ENCODE results near the gene TSBP1.
"Not testable (repeated sequence)": the region's sequence is repeated elsewhere in the genome, so short reads cannot be mapped to it uniquely, and the experiment has no call there.

The TSBP1 gene

DNA sequence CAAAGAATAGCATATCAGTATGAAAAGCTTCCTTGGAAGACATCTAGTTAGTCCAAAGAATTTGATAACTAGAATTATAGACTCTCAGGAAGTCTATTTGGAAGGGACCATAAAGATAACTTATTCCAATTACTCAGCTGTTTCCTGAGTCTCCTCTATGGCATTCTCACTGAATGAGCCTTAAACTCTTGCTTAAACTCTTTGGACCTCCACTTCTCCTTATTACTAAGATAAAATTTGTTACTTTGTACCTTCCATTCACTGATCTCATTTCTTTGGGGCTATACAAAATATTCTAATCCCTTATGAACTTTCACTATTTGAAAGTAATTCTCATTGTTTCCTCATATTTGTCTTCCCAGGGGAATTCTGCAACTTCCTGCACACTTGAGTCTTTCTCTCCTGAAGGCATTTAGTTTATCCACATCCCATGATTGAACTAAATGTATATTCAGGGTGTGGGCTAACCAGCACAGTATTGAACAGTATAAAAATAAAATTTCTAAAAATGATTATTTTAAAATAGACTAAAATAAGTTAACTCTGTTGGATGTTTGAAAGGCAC is 80.7 kb downstream of the TSBP1 start:
- no peak overlapping the region for H3K4me3 ChIP-seq (ENCODE audit: low read length)
- TF ChIP-seq, protein P1, sequence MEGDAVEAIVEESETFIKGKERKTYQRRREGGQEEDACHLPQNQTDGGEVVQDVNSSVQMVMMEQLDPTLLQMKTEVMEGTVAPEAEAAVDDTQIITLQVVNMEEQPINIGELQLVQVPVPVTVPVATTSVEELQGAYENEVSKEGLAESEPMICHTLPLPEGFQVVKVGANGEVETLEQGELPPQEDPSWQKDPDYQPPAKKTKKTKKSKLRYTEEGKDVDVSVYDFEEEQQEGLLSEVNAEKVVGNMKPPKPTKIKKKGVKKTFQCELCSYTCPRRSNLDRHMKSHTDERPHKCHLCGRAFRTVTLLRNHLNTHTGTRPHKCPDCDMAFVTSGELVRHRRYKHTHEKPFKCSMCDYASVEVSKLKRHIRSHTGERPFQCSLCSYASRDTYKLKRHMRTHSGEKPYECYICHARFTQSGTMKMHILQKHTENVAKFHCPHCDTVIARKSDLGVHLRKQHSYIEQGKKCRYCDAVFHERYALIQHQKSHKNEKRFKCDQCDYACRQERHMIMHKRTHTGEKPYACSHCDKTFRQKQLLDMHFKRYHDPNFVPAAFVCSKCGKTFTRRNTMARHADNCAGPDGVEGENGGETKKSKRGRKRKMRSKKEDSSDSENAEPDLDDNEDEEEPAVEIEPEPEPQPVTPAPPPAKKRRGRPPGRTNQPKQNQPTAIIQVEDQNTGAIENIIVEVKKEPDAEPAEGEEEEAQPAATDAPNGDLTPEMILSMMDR (conservative IDR thresholded peaks at IDR 0.05; ENCODE audit: low read depth, low read length), result no peak
- no peak for DNase-seq (ENCODE audit: low read depth)

GRCh38 chr6:32288426-32288825 is 83.3 kb downstream of the TSBP1 start:
- H3K4me3 ChIP-seq (ENCODE audit: low read length), result no peak overlapping the region
- DNase-seq (ENCODE audit: low read depth), result no peak
- TF ChIP-seq, protein P1 (conservative IDR thresholded peaks at IDR 0.05; ENCODE audit: low read depth, low read length), result no peak

DNA sequence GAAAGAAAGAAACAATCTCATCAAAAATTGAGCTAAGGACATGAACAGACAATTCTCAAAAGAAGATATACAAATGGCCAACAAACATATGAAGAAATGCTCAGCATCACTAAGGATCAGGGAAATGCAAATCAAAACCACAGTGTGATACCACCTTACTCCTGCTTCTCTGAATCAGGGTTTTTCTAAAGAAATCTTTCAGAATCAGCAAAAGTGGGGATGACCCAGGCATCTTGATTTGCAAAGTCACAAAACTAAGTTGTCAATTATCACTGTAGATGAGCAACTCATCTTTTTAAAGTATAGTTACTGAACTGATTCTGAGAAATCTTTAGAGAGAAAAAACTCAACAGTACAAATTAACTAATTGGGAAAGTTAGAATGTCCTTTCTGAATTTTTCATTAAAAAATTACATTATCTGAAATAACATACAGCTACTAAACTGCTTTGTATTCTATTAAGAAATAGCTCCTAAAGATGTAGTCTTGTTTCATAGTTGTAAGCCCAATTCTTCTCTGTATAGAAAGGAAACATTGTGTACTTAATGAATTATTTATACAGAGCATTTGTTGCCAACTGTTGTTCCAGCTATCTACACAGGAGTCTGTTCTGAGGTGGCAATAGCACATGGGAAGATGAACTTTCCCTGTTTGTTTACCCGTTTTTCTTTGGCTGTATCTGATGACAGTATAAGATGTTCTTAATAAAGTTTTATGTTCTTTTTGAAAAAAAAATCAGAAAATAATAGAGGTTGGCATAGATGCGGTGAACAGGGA is 97.7 kb downstream of the TSBP1 start:
- not testable (repeated sequence) for DNase-seq (ENCODE audit: low read depth); H3K4me3 ChIP-seq (ENCODE audit: low read length)

DNA sequence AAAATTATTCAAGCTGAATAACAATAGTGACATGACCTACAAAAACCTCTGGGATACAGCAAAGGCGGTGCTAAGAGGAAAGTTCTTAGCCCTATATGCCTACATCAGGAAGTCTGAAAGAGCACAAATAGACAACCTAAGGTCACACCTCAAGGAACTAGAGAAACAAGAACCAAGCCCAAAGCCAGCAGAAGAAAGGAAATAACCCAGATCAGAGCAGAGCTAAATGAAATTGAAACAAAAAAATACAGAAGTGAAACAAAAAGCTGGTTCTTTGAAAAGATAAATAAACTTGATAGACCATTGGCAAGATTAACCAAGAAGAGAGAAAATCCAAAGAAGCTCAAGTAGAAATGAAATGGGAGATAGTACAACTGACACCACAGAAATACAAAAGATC is 100.3 kb downstream of the TSBP1 start:
- H3K4me3 ChIP-seq (ENCODE audit: low read length), result no peak overlapping the region
- TF ChIP-seq, protein P1 (conservative IDR thresholded peaks at IDR 0.05; ENCODE audit: low read depth, low read length), result no peak
- DNase-seq (ENCODE audit: low read depth), result no peak

DNA sequence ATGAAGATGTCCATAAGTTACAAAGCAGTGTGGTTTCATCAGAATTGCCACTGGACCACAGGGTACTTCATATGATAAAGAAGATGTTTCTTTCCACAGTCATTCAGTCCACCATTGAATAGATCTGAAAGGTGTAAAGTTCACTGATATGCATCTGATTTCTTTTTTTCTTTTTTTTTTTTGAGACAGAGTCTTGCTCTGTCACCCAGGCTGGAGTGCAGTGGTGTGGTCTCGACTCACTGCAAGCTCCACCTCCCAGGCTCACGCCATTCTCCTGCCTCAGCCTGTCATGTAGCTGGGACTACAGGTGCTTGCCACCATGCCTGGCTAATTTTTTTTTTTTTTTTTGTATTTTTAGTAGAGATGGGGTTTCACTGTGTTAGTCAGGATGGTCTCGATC is 103.2 kb downstream of the TSBP1 start:
- not testable (repeated sequence) for H3K4me3 ChIP-seq (ENCODE audit: low read length); DNase-seq (ENCODE audit: low read depth)

DNA sequence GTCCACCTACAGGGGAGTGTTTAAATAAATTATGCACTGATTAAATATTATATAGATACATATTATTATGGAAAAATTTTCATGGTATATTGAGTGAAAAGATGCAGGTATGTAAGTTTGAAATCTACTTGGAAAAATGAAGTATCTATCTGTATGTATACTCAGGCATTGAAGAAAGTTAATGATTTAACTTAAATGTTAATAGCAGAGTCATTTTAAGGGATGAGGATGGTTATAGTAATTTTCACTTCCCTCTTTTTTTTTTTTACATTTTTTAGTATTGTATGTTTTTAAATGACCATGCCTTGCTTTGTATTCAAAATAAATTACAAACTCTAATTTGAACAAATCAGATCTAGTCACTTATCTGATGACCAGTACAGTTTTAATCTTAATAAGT is 104.7 kb downstream of the TSBP1 start:
- TF ChIP-seq, protein P1 (conservative IDR thresholded peaks at IDR 0.05; ENCODE audit: low read depth, low read length), result no peak
- no peak for DNase-seq (ENCODE audit: low read depth)
- H3K4me3 ChIP-seq (ENCODE audit: low read length), result no peak overlapping the region

DNA sequence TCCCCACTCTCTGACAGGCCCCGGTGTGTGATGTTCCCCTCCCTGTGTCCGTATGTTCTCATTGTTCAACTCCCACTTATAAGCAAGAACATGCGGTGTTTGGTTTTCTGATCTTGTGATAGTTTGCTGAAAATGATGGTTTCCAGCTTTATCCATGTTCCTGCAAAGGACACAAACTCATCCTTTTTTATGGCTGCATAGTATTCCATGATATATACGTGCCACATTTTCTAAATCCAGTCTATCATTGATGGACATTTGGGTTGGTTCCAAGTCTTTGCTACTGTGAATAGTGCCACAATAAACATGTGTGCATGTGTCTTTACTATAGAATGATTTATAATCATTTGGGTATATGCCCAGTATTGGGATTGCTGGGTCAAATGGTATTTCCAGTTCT is 114.4 kb downstream of the TSBP1 start:
- DNase-seq (ENCODE audit: low read depth); H3K4me3 ChIP-seq (ENCODE audit: low read length): not testable (repeated sequence)

GRCh38 chr6:32255199-32256153 is 116.2 kb downstream of the TSBP1 start:
- peak; percentile 62 for DNase-seq (ENCODE audit: low read depth)
- peak overlapping the region; percentile 46 for H3K4me3 ChIP-seq (ENCODE audit: low read length)
- TF ChIP-seq, protein P1 (conservative IDR thresholded peaks at IDR 0.05; ENCODE audit: low read depth, low read length), result peak; percentile 69

All from retinal pigment epithelial cell (primary cell).